GM12878 (cell line): ENCODE data around the gene DHCR7. TPM values are rescaled to one million over a fixed set of nuclear protein-coding genes. Genes with fewer than 3 reads are reported as not detected.

ENCODE experiments used
- ATAC-seq: fragments of 200-7000 bp; cut with Tn5 transposase; 3 replicates; pipeline ENCODE4 v1.9.1; 2020; ENCODE audit warnings: mild to moderate bottlenecking, moderate library complexity
- BruUV-seq: library from RNA; stranded (reverse); fragments of 400-500 nt; replicated peaks from 2 replicates; lab custom pipeline; 2021; lab: Mats Ljungman, UMichigan
- CTCF ChIA-PET: fragments of 300-600 bp; sonication (Branson Sonifier 250); formaldehyde crosslinking; extraction: SDS; loops from one replicate; lab custom pipeline; 2021; ENCODE audit warnings: inconsistent platforms; lab: Yijun Ruan, JAX
- POLR2A ChIA-PET: fragments of 350-600 bp; formaldehyde crosslinking; extraction: SDS; loops from one replicate; lab custom pipeline; 2021; ENCODE audit warnings: inconsistent platforms; lab: Charles Lee
- RAD21 ChIA-PET: fragments of 300-600 bp; sonication (Branson Sonifier 250); formaldehyde crosslinking; loops from one replicate; lab custom pipeline; 2023; ENCODE audit warnings: antibody characterized with exemption; ENCODE audit not compliant: unreplicated experiment; lab: Charles Lee
- SMC1A ChIA-PET: fragments of 300-600 bp; sonication (Branson Sonifier 250); formaldehyde crosslinking; loops from one replicate; lab custom pipeline; 2023; ENCODE audit not compliant: unreplicated experiment, uncharacterized antibody; lab: Charles Lee
- DNase-seq: peaks from one replicate; pipeline ENCODE4 v3.0.0-alpha.2; 2011; ENCODE audit warnings: low read depth, low spot score
- FAIRE-seq: peaks from 3 replicates; lab custom pipeline; 2011; peaks lifted over from hg19 to GRCh38; lab: Jason Lieb, UNC
- H2AFZ ChIP-seq: 2 replicates; pipeline ENCODE4 v1.6.0; 2011; ENCODE audit warnings: low read depth, low read length, control low read depth; ENCODE audit not compliant: control insufficient read depth
- H3K27ac ChIP-seq: 2 replicates; pipeline ENCODE4 v1.5.1; 2011; ENCODE audit warnings: control low read depth; ENCODE audit not compliant: control insufficient read depth, insufficient read depth
- H3K27me3 ChIP-seq, 2 experiments: replicated peaks in 1 of 2; 2 replicates each; pipeline versions ENCODE4 v1.6.0 to v1.6.1; 2011; ENCODE audit warnings: low read length in 1 of 2; ENCODE audit not compliant: control insufficient read depth in 2 of 2, insufficient read depth in 2 of 2
- H3K36me3 ChIP-seq, 2 experiments: 2 replicates each; pipeline ENCODE4 v1.5.1; 2011; ENCODE audit warnings: low read length in 1 of 2; ENCODE audit not compliant: control insufficient read depth in 2 of 2, insufficient read depth in 2 of 2
- H3K4me1 ChIP-seq: 2 replicates; pipeline ENCODE4 v1.6.1; 2011; ENCODE audit warnings: mild to moderate bottlenecking, low read length, moderate library complexity, mixed read lengths; ENCODE audit not compliant: control insufficient read depth, insufficient read depth
- H3K4me2 ChIP-seq: 2 replicates; pipeline ENCODE4 v1.6.0; 2011; ENCODE audit warnings: control low read depth; ENCODE audit not compliant: control insufficient read depth, insufficient read depth
- H3K4me3 ChIP-seq: fragments of 200-600 bp; sonication (generic); 2 replicates; pipeline ENCODE4 v1.5.1; 2016
- H3K79me2 ChIP-seq: 2 replicates; pipeline ENCODE4 v1.6.0; 2011; ENCODE audit warnings: low read length; ENCODE audit not compliant: control insufficient read depth, insufficient read depth
- H3K9ac ChIP-seq: 2 replicates; pipeline ENCODE4 v1.8.0; 2011; ENCODE audit warnings: low read length, control low read depth, mixed read lengths; ENCODE audit not compliant: control insufficient read depth, insufficient read depth
- H3K9me3 ChIP-seq: replicated peaks from 3 replicates; pipeline ENCODE4 v1.5.1; 2011; ENCODE audit warnings: mild to moderate bottlenecking, low read length; ENCODE audit not compliant: control insufficient read depth, insufficient read depth
- H4K20me1 ChIP-seq: 2 replicates; pipeline ENCODE4 v1.6.0; 2011; ENCODE audit not compliant: control insufficient read depth, insufficient read depth
- BACH1 ChIP-seq: fragments of 450-650 bp; IDR thresholded peaks from 2 replicates; pipeline ENCODE4 v1.6.1; 2017; ENCODE audit warnings: mild to moderate bottlenecking, borderline replicate concordance
- CBX3 ChIP-seq: fragments of 200-600 bp; sonication (generic); IDR thresholded peaks from 2 replicates; pipeline ENCODE4 v1.6.1; 2016; ENCODE audit warnings: low read depth, borderline replicate concordance
- CREB1 ChIP-seq: IDR thresholded peaks from 2 replicates; pipeline ENCODE4 v1.6.1; 2012; ENCODE audit warnings: low read depth, mild to moderate bottlenecking, inconsistent platforms
- E4F1 ChIP-seq: fragments of 450-650 bp; IDR thresholded peaks from 2 replicates; pipeline ENCODE4 v1.6.1; 2018; ENCODE audit warnings: borderline replicate concordance, mild to moderate bottlenecking; ENCODE audit not compliant: partially characterized antibody
- POLR2AphosphoS5 ChIP-seq: IDR thresholded peaks from 2 replicates; pipeline ENCODE4 v1.6.1; 2011; ENCODE audit warnings: mild to moderate bottlenecking, low read length, inconsistent platforms
- PRDM15 ChIP-seq: fragments of 450-650 bp; formaldehyde crosslinking; IDR thresholded peaks from 2 replicates; pipeline ENCODE4 v1.4.0; 2020; ENCODE audit warnings: mild to moderate bottlenecking, moderate library complexity
- RFX5 ChIP-seq: IDR thresholded peaks from 2 replicates; pipeline ENCODE4 v1.6.1; 2011; ENCODE audit warnings: low read depth, low read length, improper control_type of control experiment
- SREBF1 ChIP-seq: IDR thresholded peaks from 2 replicates; pipeline ENCODE4 v1.6.1; 2012; ENCODE audit warnings: mild to moderate bottlenecking, low read length
- WGBS: methylation state at CpG from one replicate; pipeline ENCODE4 v1.1.6; 2016; ENCODE audit warnings: low lambda C conversion rate; ENCODE audit not compliant: insufficient replicate concordance, insufficient coverage; ENCODE audit errors: missing lambda C conversion rate; 5-methylcytosine and 5-hydroxymethylcytosine counted together
- in situ Hi-C: fragments of 300-500 bp; cut with MboI; formaldehyde crosslinking; loops from 9 replicates; pipeline ENCODE4 v1.14.3; 2018; ENCODE audit warnings: mixed read lengths
- intact Hi-C: fragments of 100-400 bp; cut with micrococcal nuclease; formaldehyde crosslinking; loops from one replicate; pipeline ENCODE4 v1.14.2; 2022; ENCODE audit not compliant: unreplicated experiment
- polyA plus RNA-seq, 11 experiments: library from polyadenylated mRNA; depleted of rRNA in 4 of 11; unstranded in 6 of 11; stranded (reverse) in 5 of 11; fragments of >200 nt; fragmentation: Nextera tagmentation in 4 of 11; fragmentation: Illumina TruSeq in 1 of 11; extraction: Ambion mirVana in 4 of 11; extraction: Trizol in 1 of 11; gene quantifications; 1 replicate in 1 of 11; 2 replicates in 10 of 11; pipeline versions ENCODE4 v1.2.1 to v1.2.3, GENCODE V29; 2011 to 2016; ENCODE audit warnings: inconsistent platforms in 2 of 11, missing spikeins in 2 of 11, low read depth in 1 of 11
- total RNA-seq, 4 experiments: library from RNA; depleted of rRNA in 3 of 4; stranded (reverse); fragments of >200 nt in 3 of 4; fragmentation: Illumina TruSeq in 1 of 4; extraction: Trizol in 1 of 4; gene quantifications; 2 replicates each; pipeline versions ENCODE4 v1.2.1 to v1.2.3, GENCODE V29; 2013 to 2021
- TF ChIP-seq, protein P1 (sequence below): fragments of 450-650 bp; formaldehyde crosslinking; IDR thresholded peaks from 2 replicates; pipeline ENCODE4 v1.4.0; 2022; ENCODE audit warnings: mild to moderate bottlenecking, moderate library complexity
- TF ChIP-seq, protein P2 (sequence below): fragments of 450-650 bp; IDR thresholded peaks from 2 replicates; pipeline ENCODE4 v1.6.1; 2018; ENCODE audit warnings: mild to moderate bottlenecking, low read depth, moderate library complexity; ENCODE audit not compliant: partially characterized antibody

DHCR7 gene
- total and polyA plus RNA-seq, 10 of the 15 experiments (the other 5 are each of a cell fraction or from before 2014, with no cell fraction given), result 4.2 to 115 (median 57.8) TPM

DNA sequence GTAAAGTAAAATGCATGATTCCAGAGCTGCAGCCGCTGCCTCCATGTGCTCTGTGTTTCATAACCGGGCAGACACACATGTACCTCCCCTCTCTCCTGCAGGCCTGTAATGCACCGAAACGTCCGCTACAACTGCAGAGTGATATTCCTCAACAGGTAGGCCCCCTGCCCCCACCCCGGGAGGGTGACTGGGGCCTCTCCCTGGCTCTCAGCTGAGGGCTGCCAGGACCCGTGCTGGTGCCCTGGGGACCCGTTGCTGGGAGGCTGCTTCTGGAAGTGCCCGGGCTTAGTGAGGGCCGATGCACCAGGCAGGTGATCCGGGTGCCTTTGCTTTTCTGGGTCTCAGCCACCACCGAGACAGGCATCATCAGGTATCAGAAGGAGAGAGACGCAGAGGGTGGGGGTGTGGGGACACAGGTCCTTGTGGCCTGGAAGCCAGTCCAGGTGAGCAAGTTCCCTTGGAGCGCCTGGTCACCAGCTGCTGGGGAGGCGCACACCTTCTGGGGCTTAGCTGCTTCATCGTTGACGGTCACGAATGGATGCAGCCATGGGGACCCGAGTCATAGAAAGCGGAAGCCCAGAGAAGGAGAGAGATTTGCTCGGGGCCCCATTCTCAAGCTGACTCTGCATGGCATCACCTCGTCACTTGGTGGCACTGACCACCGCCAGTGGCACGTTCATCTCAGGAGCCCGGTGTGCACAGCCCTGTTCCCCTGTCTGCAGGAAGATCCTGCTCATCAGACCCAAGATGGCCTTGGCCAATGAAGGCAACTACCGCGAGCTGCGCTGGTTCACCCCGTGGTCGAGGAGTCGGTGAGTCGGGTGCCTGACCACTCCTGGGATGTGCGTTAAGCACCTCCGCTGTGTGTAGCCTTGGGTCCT, 15.4 kb upstream of the DHCR7 start:
- in situ Hi-C loops (no loop called here), intact Hi-C loops (no loop called here)
- ChIA-PET SMC1A (no interaction called here), RAD21 (no interaction called here), POLR2A (no interaction called here), CTCF (no interaction called here)
- Histone ChIP-seq H3K4me3 (no peak overlapping the region), H3K4me1 (no peaks in the 10 kb centered on the region), H3K27ac (no peak overlapping the region), H3K4me2 (no peak overlapping the region), H3K36me3 (peaks cover 21 to 23% of the 10 kb centered on the region in 2 experiments), H2AFZ (no peak overlapping the region), H3K79me2 (no peaks in the 10 kb centered on the region), H3K9ac (no peak overlapping the region), H3K27me3 (no peaks in the 10 kb centered on the region), H3K9me3 (no peaks in the 10 kb centered on the region), H4K20me1 (no peaks in the 10 kb centered on the region)
- no peak for FAIRE-seq
- no peak for DNase-seq
- ATAC-seq, result no peak
- no TSS peak for BruUV-seq
- 89% methylated on average over 34 of the region's 34 CpGs for WGBS
- TF ChIP-seq, protein P1, sequence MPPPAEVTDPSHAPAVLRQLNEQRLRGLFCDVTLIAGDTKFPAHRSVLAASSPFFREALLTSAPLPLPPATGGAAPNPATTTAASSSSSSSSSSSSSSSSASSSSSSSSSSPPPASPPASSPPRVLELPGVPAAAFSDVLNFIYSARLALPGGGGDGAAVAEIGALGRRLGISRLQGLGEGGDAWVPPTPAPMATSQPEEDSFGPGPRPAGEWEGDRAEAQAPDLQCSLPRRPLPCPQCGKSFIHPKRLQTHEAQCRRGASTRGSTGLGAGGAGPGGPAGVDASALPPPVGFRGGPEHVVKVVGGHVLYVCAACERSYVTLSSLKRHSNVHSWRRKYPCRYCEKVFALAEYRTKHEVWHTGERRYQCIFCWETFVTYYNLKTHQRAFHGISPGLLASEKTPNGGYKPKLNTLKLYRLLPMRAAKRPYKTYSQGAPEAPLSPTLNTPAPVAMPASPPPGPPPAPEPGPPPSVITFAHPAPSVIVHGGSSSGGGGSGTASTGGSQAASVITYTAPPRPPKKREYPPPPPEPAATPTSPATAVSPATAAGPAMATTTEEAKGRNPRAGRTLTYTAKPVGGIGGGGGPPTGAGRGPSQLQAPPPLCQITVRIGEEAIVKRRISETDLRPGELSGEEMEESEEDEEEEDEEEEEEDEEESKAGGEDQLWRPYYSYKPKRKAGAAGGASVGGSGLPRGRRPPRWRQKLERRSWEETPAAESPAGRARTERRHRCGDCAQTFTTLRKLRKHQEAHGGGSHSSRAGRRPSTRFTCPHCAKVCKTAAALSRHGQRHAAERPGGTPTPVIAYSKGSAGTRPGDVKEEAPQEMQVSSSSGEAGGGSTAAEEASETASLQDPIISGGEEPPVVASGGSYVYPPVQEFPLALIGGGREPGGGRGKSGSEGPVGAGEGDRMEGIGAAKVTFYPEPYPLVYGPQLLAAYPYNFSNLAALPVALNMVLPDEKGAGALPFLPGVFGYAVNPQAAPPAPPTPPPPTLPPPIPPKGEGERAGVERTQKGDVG, result no peak
- no peak for TF ChIP-seq POLR2AphosphoS5
- no peak for TF ChIP-seq BACH1
- TF ChIP-seq SREBF1, result no peak
- TF ChIP-seq, protein P2, sequence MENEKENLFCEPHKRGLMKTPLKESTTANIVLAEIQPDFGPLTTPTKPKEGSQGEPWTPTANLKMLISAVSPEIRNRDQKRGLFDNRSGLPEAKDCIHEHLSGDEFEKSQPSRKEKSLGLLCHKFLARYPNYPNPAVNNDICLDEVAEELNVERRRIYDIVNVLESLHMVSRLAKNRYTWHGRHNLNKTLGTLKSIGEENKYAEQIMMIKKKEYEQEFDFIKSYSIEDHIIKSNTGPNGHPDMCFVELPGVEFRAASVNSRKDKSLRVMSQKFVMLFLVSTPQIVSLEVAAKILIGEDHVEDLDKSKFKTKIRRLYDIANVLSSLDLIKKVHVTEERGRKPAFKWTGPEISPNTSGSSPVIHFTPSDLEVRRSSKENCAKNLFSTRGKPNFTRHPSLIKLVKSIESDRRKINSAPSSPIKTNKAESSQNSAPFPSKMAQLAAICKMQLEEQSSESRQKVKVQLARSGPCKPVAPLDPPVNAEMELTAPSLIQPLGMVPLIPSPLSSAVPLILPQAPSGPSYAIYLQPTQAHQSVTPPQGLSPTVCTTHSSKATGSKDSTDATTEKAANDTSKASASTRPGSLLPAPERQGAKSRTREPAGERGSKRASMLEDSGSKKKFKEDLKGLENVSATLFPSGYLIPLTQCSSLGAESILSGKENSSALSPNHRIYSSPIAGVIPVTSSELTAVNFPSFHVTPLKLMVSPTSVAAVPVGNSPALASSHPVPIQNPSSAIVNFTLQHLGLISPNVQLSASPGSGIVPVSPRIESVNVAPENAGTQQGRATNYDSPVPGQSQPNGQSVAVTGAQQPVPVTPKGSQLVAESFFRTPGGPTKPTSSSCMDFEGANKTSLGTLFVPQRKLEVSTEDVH, result no peak
- no peak for TF ChIP-seq CREB1
- TF ChIP-seq RFX5, result no peak
- no peak for TF ChIP-seq CBX3
- TF ChIP-seq PRDM15 (CRISPR knock-in tag), result no peak
- TF ChIP-seq E4F1, result no peak
